Smooth muscle cell of the brain vasculature (primary cell): Measurements from ENCODE around the gene NRL.

Experiments
- DNase-seq: peaks from one replicate; pipeline ENCODE4 v3.0.0-alpha.2; 2012; ENCODE audit warnings: low read depth, low spot score

The NRL gene

DNA sequence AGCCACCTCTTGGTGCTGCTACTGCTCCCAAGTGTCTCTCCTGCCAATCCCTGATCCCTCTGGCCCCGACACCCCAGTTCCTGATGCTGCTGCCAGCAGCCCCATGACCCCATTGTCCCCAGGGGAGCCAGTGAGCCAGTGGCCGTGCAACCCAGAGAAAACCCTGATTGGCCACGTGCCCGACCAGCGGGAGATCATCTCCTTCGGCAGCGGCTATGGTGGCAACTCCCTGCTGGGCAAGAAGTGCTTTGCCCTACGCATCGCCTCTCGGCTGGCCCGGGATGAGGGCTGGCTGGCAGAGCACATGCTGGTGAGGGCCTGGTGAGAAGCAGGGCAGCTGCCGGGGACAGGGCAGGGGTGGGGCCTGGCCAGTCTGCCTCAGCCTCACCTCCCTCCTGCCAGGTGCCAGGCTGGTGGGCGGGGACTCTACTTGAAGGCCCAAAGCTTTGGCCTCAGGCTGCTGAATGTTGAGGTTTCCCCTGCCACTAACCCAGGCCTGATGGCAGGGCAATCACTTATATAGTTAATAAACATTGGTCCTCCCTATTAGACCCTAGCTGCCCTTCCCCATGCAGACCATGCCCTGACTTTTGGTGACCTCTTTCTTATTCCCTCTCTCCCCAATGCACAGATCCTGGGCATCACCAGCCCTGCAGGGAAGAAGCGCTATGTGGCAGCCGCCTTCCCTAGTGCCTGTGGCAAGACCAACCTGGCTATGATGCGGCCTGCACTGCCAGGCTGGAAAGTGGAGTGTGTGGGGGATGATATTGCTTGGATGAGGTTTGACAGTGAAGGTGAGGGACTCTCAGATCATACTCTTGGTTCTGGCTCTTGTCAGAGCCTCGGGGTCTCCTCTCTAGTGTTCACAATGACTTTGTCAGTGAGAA lies 15.6 kb downstream of the NRL start:
- DNase-seq, result no peak

DNA sequence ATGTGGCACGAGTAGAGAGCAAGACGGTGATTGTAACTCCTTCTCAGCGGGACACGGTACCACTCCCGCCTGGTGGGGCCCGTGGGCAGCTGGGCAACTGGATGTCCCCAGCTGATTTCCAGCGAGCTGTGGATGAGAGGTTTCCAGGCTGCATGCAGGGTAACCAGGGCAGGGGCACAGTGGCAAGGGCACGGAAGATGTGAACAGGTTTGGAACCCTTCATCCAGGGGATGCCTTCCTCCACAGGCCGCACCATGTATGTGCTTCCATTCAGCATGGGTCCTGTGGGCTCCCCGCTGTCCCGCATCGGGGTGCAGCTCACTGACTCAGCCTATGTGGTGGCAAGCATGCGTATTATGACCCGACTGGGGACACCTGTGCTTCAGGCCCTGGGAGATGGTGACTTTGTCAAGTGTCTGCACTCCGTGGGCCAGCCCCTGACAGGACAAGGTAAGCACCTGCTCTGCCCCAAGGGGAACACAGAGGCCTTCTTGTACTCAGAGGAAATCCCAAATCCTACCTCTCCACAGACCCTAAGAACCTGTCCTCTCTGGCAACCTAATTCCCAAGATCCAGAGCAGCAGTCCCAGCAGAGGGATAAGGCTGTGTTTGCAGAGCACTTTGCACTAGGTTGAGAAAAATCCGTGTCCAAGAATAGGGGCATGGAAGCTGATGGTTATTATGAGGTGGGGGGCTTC lies 16.4 kb downstream of the NRL start:
- no peak for DNase-seq

DNA sequence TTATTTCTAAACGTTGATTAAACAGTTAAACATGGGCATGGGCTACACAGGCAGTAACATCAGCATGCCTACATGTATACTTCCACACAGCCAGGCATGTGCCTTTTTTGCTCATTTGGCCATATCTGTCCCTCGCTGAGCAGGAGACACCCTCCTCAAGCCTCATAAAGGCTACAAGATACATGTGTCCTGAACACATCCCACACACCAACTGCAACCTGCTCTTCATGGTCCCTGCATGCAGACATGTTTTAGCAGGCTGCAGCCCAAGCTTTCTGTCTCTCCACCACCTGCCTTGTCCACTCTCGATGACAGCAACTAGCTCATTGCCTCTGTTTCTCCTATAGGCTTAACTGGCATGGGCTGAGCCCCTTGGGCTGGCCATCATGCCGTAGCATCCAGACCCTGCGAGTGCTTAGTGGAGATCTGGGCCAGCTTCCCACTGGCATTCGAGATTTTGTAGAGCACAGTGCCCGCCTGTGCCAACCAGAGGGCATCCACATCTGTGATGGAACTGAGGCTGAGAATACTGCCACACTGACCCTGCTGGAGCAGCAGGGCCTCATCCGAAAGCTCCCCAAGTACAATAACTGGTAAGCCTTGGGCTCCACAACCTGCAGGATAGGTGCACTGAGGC lies 18.1 kb downstream of the NRL start:
- DNase-seq, result no peak

DNA sequence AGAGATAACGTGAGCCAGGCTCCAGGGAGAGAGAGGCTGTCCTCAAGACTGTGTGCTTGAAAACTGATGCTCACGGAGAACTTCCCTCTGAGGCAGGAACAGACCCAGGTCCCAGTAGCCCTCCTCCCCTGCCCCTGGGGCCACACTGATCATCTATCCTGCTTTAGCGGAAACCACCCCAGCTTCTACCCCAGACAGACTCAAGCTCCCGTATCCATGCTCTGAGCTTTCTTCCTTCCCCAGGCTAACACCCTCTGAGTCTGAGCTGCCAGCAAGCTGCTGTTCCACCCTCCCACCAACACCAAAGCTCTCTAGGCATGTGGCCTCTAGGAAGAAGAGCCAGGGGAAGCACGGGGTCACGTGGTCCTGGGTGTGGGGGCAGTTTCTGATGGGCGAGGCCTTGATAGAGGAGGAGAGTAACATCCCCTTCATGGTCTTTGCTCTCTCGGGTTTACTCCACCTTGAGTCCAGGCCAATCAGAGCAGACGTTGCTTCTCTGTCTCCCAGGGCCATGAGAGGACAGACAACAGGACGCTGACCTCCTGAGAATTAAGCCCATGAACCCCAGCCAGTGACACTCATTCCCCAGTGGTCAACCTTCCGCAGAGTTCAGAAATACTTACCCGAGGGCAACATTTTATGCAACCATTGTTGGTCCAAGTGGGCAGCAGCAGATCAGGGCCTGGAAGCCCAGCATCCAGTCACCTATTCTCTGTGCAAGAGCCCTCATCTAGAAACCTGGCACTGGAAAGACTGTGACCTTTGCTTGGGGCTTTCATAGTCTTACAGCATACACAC lies 19.3 kb downstream of the NRL start:
- DNase-seq, result no peak

DNA sequence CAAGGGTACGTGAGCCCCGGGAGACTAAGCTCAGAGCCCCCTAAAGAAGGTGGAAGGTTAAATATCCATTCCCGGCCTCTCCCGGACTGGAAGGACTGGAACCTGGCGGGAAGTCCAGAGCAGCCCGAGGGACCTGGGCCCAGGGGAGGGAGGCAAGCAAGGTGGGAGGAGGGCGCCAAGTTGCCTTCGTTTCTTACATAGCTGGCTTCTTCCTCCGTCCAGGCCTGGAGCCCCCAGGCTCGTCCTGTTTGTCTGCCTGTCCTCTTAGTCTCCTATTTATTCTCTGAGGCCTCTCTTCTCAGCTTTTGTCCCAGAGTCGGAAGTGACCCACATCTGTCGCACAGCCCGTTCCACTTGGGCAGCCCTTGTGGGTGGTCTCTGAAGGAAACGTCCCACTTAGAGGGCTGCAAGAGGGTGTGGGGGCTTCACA lies 19.9 kb downstream of the NRL start:
- no peak for DNase-seq

DNA sequence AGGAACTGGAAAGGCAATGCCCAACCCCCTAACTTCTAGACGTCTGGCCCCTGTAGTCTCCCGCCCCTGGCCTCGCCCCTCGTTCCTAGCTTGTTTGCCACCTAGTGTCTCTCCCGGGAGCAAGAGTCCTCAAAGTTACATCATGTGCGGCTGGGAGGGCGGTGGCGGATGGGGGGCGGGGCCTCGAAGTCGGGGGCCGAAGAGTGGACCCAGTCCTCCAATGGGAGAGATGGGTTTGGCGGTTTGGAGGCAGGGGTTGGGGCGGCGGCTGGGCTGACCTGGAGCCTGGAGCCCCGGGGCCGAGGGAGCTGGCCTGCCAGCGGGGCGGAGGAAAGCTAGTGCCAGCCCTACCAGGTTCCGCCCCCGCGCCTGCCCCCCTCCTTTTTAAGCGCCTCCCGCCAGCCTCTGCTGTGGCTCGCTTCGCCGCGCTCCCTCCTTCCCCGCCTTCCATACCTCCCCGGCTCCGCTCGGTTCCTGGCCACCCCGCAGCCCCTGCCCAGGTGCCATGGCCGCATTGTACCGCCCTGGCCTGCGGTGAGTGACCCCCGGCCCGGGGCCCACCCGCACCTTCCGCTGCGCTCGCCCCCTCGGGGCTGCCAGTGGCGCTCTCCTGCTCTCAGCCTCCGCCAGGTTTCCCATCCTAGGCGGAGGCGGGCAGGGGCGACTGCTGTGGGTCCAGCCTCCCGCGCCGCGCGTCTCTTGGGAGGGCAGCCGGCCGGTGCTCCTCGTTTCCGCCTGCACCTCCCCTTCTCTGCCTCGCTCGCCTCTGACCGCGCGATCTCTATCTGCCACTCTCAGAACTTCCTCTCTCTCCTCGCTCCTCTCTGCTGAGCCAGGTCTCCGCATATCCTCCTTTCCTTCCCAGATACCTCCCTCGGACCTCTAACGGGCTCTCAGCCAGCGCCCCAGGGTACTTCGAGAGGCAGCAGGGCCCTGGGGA lies 20.6 kb downstream of the NRL start, which contains the start of gene PCK2:
PCK2 (plus strand) TSS at position 411 of the 940 bp plus-strand sequence; CDS start at position 506, 95 bp downstream.
- no peak for DNase-seq

DNA sequence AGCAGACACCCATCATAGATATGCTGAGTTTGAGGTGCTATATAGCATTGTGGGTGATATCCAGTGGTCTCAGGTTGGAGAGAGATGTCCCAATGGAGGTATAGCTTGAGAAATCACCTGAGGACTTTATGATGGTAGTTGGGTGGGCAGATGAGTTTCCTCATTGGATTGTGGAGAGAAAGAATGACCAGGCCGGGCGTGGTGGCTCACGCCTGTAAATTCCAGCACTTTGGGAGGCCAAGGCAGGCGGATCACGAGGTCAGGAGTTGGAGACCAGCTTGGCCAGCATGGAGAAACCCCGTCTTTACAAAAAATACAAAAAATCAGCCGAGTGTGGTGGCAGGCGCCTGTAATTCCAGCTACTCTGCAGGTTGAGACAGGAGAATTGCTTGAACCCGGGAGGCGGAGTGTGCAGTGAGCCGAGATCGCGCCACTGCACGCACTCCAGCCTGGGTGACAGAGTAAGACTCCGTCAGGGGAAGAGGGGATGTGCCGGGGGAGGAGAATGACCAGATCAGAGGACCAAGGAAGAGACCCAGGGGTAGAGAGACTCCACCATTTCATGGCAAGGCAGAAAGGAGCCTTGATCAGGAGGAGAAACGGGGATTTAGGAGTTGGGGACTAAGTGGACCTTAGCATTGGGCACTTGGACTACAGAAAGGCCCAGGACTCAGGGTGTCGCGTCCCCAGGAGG lies 21.4 kb downstream of the NRL start:
- no peak for DNase-seq

DNA sequence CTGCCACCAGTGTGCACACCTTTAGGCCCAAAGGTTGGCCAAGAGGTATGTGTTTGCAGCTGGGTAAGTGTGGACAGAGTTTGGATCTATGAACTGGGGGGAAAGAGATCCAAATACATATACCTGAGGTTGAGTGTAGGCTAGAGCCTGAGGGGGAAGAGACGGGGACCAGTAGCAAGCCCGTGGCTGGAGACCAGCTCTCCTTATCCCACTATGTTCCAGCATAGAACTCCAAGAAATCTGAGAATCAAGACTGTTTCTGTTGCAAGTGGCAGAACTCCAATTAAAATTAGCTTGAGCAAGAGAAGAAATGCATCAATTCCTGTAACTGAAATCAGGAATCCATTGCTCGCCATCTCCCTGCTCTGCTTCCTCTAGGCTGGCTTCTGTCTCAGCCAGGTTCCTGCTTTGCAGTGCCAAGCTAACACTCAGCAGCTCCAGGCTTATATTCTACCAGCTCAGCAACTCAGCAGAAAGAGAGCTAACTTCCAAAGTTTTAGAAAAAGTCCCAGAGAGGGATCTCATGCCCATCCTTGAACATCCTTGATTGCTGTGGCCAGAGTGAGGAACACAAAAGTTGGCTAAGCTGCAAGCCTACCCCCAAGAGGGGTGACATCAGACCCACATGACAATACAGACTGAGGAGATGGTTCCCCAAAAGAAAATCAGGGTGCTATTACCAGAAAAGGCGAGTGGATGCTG lies 22.1 kb downstream of the NRL start:
- no peak for DNase-seq

DNA sequence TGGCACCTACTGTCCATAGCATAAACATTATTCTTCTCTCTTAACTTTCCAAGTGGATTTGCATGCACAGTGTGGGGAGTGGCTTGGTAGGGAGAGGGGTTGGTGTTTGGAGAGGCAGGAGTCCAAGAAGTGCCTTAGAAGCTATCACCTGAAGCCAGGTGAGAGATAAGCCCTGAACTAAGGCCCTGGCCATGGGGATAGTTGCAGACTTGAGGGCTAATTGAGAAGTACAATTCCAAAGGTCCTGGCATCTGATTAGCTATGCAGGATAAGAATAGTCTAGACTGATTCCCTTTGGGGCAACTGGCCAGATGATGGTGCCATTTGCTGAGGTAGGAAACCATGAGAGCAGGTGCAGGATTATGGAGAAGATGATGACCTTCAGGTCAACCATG lies 22.6 kb downstream of the NRL start:
- DNase-seq, result no peak

DNA sequence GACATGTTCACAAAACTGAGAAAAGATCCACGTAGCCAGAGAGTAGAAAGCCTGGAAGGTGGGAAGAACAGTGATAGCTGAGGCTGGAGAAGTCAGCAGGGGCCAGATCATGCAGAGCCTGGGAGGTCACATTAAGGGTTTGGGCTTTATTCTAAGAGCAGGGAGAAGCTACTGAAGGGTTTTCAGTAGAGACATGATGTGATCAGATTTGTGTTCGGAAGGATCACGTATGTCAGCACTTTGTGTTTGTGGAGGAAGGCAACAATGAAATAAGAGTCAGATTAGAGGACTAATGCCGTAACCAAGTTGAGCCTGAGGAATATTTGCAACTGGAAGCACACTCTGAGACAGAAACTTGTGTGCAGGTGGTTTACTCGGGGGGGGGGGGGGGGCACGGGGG lies 24.9 kb downstream of the NRL start:
- DNase-seq, result no peak

DNA sequence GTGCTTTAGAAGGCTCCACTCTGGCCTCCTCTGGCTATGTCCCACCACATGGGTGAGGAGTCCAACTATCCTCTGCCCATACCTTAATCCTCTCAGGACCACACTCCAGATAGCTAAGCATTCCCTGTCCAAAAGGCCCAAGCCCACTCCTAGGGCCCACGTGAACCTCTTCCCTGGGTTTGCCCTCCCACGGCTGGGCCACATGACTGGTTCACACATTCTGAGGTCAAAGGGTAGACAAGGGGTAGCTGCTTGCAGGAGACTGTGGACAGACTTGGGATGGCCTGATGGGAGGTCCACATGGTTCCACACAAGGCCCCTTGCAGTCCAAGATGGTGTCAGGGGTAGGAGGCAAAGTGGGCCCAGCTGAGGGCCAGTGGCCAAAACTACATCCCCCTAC lies 26.7 kb downstream of the NRL start:
- no peak for DNase-seq

DNA sequence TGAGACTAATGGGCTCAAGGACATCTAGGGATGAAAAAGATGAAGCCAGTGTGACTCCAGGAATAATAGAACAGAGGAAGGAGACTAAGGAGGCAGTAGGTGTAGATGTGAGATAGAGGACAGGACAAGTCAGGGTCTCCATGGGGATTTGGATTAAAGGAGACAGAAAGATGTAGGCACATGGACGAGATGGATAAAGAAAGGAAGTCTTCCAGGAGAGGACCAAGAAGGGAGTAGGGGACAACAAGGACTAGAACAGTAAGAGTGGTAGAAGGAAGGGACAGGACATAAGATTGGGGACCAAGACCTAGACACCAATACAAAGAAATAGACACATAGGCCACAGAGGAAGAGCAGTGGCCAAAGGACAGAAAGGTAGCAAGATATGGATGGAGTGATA lies 27.7 kb downstream of the NRL start:
- DNase-seq, result no peak

DNA sequence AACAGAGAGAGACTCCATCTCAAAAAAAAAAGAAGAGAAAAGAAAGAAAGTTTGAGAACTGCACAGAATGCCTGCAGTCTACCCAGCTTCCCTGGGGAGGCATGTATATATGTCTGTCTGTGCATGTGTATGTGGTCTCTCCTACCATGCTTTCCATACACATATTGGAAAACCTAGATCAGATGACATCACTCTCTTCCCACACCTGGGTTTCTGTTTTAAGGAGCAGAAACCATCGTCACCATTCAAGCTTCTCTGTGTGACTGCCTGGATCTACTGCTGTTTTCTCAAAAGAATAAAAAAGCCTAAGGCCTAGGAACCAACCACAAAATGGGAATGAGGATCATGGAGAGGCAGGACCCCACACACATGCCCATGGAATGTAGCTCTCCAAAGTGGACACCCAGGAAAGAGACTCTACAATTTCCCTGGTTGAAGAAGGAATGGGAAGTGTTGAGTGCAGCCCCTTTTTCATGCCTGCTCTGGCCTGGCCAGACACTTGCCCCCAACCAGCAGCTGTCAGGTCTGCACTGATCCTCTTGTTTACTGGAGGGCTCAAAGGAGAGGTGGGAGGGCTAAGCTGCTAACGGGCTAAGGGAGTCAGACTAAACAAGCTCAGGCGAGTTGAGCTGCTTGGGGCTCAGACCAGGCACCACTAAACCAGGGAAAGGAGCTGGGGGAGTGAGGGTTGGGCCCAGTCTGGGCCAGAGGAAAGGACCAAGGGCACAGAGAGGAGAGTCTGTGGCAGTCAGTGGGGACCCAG lies 28.4 kb downstream of the NRL start:
- DNase-seq, result no peak

DNA sequence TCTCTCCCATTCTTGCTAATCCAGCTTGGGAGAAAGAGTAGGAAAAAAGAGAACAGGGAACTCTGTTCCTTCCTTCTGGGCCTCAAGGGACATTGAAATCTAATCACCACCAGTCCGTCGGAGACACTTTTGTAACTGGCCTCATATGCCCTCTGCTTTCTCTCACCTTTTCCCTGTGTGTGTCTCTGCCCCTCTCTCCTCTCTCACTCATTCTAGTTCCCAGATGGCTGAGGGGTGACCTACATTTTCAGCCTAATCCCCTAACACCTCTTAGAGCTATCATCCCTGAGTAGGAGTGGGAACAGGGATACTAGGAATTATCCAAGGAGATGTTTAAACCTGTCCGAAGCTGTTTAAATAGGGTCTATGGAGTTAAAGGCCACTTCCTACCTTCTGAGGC lies 29.5 kb downstream of the NRL start:
- no peak for DNase-seq

DNA sequence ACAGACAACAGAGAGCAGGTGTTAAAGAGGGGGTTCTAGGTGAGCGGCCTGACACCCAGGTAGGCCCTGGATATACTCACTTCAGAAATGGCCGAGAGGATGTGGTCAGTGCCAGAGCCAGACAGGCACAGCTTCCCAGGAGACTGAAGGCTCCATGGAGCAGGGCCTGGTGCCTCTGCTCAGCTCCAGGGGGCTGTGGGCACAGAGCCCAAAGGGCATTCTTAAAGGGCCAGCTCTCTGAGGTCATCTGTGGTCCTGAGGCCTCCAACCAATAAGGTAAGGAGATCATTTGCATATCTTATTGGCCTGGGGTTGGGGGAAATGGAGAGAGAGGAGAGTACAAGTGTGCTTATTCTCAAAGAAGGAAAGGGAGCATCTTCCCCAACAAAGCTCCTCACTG lies 30.3 kb downstream of the NRL start:
- DNase-seq, result no peak

DNA sequence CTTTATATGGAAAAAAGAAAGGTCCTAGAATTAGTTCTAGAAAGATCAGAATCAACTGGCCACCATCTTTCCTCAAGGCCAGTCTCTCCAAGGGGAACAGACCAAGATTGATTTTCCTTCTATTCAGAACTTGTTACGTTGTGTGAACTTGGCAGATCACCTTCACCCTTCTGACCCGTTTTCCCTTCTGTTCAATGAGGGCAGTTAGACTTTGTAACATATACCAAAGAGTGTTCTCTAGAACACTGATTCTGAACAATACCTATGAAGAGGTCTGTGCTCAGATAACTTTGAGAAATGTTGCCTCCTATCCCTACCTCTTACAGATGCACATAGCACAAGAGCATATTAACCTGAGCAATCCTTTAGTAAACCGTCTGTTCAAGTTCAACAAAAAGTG lies 31.3 kb downstream of the NRL start:
- no peak for DNase-seq

DNA sequence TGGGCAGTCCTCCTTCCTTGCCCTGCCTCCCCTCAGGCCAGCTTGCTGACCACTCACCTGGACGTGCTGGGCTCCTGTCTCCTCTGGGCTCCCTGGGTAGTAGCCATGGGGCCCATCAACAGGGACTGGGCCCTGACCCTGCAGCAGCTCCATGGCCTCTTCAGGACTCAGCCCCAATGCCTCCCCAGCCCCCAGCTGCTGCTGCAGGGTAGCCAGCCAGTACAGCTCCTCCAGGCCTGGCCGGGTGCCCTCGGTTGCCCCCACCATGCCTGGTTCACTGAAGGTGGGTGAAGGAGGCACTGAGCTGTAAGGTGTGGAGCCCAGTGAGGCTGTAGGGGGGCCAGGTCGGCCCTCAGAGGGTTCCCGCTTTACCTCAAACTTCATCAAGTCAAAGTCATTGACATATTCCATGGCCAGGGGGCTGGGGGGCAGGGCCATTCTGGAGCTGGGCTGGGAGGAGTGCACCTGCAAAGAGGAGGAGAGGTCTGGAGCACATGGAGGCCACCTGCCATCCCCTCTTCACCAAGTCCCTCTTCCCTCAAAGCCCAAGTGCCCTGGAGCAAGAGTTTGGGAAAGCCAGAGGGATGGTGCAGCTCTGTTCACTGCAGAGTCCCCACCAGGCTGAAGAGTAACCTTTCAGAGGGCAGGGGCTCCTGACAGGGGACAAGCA lies 32.2 kb downstream of the NRL start:
- DNase-seq, result no peak

DNA sequence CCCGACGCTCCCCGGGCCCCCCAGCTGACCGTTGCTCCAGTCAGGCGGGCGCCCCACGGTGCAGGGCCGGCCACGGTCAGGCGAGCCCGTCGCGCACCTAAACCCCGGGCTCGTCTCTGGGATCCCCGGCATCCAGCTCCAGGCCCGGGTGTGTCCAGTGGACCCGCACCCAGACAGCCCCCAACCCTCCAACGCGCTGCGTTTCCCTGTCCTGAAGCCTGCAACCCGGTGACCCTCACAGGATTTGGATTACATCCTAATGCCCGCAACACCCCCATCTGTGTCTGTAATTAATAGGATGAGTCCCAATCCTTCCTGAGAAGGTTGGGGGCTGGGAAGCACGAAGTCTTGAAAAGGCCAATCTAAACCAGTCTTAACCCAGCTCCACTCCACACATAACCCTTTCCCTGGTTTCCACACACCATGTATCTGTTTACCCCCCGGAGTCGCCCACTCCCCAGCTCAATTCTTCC lies 33.0 kb downstream of the NRL start:
- DNase-seq, result no peak
